ENCODE data around the gene STARD9. TPM values are rescaled to one million over a fixed set of nuclear protein-coding genes. Genes with fewer than 3 reads are reported as not detected.

The STARD9 gene
- polyA plus RNA-seq, 3 donors, result 0.39 TPM; not detected in 2

GRCh38 chr15:42621386-42621785 is 46.0 kb downstream of the STARD9 start:
- no peak overlapping the region for H3K27ac Mint-ChIP-seq
- 100% methylated on average over 1 of the region's 1 CpG for WGBS (ENCODE audit: insufficient coverage)
- H3K4me3 ChIP-seq (replicated peaks in 1 of 3; ENCODE audit: low read depth in 2 of 3, low read length in 3 of 3), result no peak overlapping the region

GRCh38 chr15:42621996-42622925 is 46.9 kb downstream of the STARD9 start:
- H4K20me1 ChIP-seq (ENCODE audit: insufficient read depth, low read length), result no peaks in the 10 kb centered on the region
- TF ChIP-seq CTCF (IDR thresholded peaks at IDR 0.05), result no peak
- peak overlapping the region in 1 of 7 donors; percentile 38 for H3K27ac Mint-ChIP-seq
- H3K4me3 Mint-ChIP-seq, result no peak overlapping the region
- H3K27me3 Mint-ChIP-seq (ENCODE audit: low read depth in 3 of 3), result peaks cover 0 to 2% (median 0%) of the 10 kb centered on the region in 3 donors
- no peaks in the 10 kb centered on the region for H3K27me3 ChIP-seq (ENCODE audit: control insufficient read depth in 2 of 2, insufficient read depth in 2 of 2, low read length in 2 of 2)
- H3K9me3 ChIP-seq (replicated peaks in 1 of 2; ENCODE audit: control insufficient read depth in 1 of 2, insufficient read depth in 1 of 2, low read length in 2 of 2), result peaks cover 0 to 3% of the 10 kb centered on the region in 2 donors
- H3K4me3 ChIP-seq (replicated peaks in 1 of 3; ENCODE audit: low read depth in 2 of 3, low read length in 3 of 3), result no peak overlapping the region
- intact Hi-C loops (cut with micrococcal nuclease), result no loop called here
- no peaks in the 10 kb centered on the region for H3K36me3 Mint-ChIP-seq
- WGBS (ENCODE audit: insufficient coverage), result 88% methylated on average over 3 of the region's 6 CpGs
- peaks cover 2% of the 10 kb centered on the region for H3K4me1 Mint-ChIP-seq
- peaks cover 1 to 7% (median 4%) of the 10 kb centered on the region in 7 donors for H3K9me3 Mint-ChIP-seq
- no peak overlapping the region for H2AFZ ChIP-seq (ENCODE audit: insufficient read depth, low read depth, low read length, poor library complexity, severe bottlenecking)
- H3K27ac ChIP-seq (ENCODE audit: low read depth in 1 of 2, low read length in 2 of 2), result no peak overlapping the region
- no peaks in the 10 kb centered on the region for H3K79me2 ChIP-seq (ENCODE audit: insufficient read depth, low read length)
- H3K4me1 ChIP-seq (ENCODE audit: control insufficient read depth in 1 of 2, insufficient read depth in 2 of 2, low read length in 2 of 2), result no peaks in the 10 kb centered on the region
- H3K9ac ChIP-seq (ENCODE audit: insufficient read depth, low read length, poor library complexity, severe bottlenecking), result no peak overlapping the region
- no peak for DNase-seq
- H3K4me2 ChIP-seq (replicated peaks; ENCODE audit: extremely low read depth, low read length, poor library complexity, severe bottlenecking), result no peak overlapping the region
- no peaks in the 10 kb centered on the region for H3K36me3 ChIP-seq (replicated peaks in 1 of 2; ENCODE audit: control insufficient read depth in 1 of 2, insufficient read depth in 2 of 2, low read length in 2 of 2)

More at GRCh38 chr15:42621386-42621785, 46.0 kb downstream of the STARD9 start:
- no peaks in the 10 kb centered on the region for H3K36me3 Mint-ChIP-seq
- no peak overlapping the region for H3K4me2 ChIP-seq (replicated peaks; ENCODE audit: extremely low read depth, low read length, poor library complexity, severe bottlenecking)
- H3K36me3 ChIP-seq (replicated peaks in 1 of 2; ENCODE audit: control insufficient read depth in 1 of 2, insufficient read depth in 2 of 2, low read length in 2 of 2), result no peaks in the 10 kb centered on the region
- H3K27me3 Mint-ChIP-seq (ENCODE audit: low read depth in 3 of 3), result peaks cover 0 to 1% (median 0%) of the 10 kb centered on the region in 3 donors
- no peaks in the 10 kb centered on the region for H4K20me1 ChIP-seq (ENCODE audit: insufficient read depth, low read length)
- peaks cover under 1 to 5% (median 3%) of the 10 kb centered on the region in 7 donors for H3K9me3 Mint-ChIP-seq
- no peak overlapping the region for H2AFZ ChIP-seq (ENCODE audit: insufficient read depth, low read depth, low read length, poor library complexity, severe bottlenecking)
- H3K27ac ChIP-seq (ENCODE audit: low read depth in 1 of 2, low read length in 2 of 2), result no peak overlapping the region
- H3K4me1 ChIP-seq (ENCODE audit: control insufficient read depth in 1 of 2, insufficient read depth in 2 of 2, low read length in 2 of 2), result no peaks in the 10 kb centered on the region
- H3K4me1 Mint-ChIP-seq, result peaks cover 2% of the 10 kb centered on the region
- H3K9me3 ChIP-seq (replicated peaks in 1 of 2; ENCODE audit: control insufficient read depth in 1 of 2, insufficient read depth in 1 of 2, low read length in 2 of 2), result peaks cover 0 to 1% of the 10 kb centered on the region in 2 donors
- intact Hi-C loops (cut with micrococcal nuclease), result no loop called here
- H3K4me3 Mint-ChIP-seq, result no peak overlapping the region
- no peaks in the 10 kb centered on the region for H3K79me2 ChIP-seq (ENCODE audit: insufficient read depth, low read length)
- TF ChIP-seq CTCF (IDR thresholded peaks at IDR 0.05), result no peak
- DNase-seq, result no peak
- H3K9ac ChIP-seq (ENCODE audit: insufficient read depth, low read length, poor library complexity, severe bottlenecking), result no peak overlapping the region
- no peaks in the 10 kb centered on the region for H3K27me3 ChIP-seq (ENCODE audit: control insufficient read depth in 2 of 2, insufficient read depth in 2 of 2, low read length in 2 of 2)
